GM21381 (cell line): ENCODE results near the gene PNMA1.

Source experiments
- ATAC-seq: cut with Tn5 transposase; IDR thresholded peaks from one replicate; pipeline ENCODE4 v1.9.1; 2021; ENCODE audit warnings: mild to moderate bottlenecking, moderate library complexity; ENCODE audit not compliant: unreplicated experiment

Gene PNMA1

GRCh38 chr14:73678698-73679097 is 35.5 kb downstream of the PNMA1 start:
- ATAC-seq: no peak

GRCh38 chr14:73674986-73675385 is 39.2 kb downstream of the PNMA1 start:
- ATAC-seq: no peak

GRCh38 chr14:73667854-73668253 is 46.3 kb downstream of the PNMA1 start:
- ATAC-seq: no peak

GRCh38 chr14:73666583-73666982 is 47.6 kb downstream of the PNMA1 start:
- ATAC-seq: no peak

- ATAC-seq: no peak
These were observed 49.1 kb downstream of the PNMA1 start for GRCh38 chr14:73665130-73665529.

GRCh38 chr14:73663548-73664212 is 50.5 kb downstream of the PNMA1 start:
- no peak for ATAC-seq

- no peak for ATAC-seq
These were observed 51.7 kb downstream of the PNMA1 start for GRCh38 chr14:73662487-73662943.

- ATAC-seq: no peak
These were observed 52.3 kb downstream of the PNMA1 start for GRCh38 chr14:73661872-73662271.
